HG03457 (cell line): ENCODE data around the gene GAREM1.
"Not testable (repeated sequence)": the region's sequence is repeated elsewhere in the genome, so short reads cannot be mapped to it uniquely, and the experiment has no call there.

ENCODE experiments used
- ATAC-seq: cut with Tn5 transposase; IDR thresholded peaks from one replicate; pipeline ENCODE4 v1.9.1; 2021; ENCODE audit warnings: moderate number of reproducible peaks; ENCODE audit not compliant: unreplicated experiment

Gene GAREM1

DNA sequence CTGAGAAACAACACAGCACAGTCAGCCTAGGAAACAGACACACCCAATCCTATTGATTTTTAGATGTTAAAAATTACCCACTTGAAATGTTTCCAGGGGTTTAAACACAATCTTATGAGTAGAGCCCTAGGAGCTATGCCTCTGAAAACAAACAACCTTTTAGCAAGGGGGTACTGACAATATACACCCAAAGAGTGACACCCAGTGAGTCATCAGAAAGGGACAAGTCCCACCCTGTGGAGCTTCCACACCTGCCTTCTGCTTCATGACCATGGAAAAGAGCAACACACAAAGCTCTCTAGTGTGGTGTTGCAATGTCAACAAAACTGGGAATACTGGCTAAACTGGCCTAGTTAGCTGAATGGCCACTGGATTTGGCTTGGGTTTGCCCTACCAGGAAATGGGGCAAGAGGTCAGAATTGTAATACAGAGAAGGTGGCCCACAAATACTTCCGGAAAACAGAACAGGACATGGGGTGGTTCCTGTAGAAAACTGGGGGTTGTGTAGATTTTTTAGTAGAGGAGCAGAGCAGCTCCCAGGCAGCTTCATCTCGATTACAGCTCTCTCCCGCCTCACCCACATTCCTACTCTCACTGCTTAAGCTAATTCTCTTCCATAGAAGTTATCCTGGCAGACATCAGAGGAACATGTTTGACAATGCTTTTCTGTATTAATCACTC is 98.2 kb downstream of the GAREM1 start:
- ATAC-seq = no peak

DNA sequence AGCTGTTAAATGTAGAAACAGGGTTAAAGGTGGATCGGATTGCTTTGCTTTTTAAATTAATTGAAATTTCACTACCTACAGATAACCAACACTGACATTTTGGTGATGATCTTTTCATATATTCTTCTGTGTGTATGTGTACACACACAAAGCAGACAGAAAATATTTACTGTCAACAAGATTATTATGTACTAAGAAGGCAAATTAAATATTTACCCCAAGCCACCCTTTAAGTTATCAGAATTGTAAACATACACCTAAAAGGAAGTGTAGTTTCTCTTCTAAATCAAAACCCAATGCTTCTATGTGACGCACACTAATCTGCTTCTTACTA is 98.7 kb downstream of the GAREM1 start:
- no peak for ATAC-seq

DNA sequence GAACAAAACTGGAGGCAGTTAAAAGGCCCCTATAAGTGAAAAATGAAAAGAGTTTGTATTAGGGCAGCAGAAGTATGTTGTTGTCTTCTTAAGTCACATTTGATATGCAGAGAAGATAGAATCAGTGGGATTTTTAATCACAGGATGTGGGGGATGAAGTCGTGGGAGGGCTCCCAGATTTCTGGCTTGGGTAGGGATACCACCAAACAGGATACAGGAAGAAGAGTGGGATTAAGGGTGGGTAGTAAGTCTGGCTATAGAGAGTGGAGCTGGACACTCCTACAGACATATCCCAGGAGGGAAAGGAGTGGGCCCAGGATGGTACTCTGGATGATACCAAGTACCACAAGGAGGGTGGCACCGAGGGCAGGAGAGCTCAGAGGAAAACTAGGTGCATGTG is 99.3 kb downstream of the GAREM1 start:
- ATAC-seq = no peak

DNA sequence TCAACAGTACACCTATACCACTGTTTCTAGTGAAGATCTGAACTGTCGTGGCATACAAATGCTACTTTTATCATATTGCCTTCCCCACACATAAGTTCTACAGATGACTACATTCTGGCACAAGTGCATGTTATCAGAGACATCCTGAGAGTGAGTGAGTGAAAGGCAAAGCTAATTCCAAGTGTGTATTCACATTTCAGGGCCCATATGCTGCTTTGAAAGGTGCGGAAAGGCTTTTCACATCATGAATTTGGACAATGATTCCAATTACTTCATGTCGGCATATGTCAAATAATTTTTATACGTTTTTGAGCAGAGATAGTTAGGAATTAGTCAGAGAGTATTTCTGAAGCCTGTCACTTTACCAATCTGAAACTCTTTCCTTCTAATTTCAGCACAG is 101.7 kb downstream of the GAREM1 start:
- ATAC-seq = no peak

DNA sequence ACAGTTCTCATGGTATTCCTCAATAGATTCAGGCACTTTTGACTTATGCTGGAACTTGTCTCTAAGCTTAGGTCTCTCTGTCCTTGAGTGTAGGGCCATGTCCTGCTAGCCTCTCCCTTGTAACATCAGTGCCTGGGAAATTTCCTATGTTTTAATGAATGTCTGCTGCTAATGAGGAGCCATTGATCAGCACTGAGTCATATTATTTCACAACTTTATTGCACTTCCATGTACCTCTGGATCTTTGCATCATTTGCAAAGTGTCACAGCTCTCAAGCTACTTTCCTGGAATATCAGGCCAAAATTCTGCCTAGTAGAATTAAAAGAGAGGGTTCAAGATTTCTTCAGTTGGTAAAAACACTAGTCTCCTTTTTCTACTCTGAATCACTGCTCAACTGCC is 102.5 kb downstream of the GAREM1 start:
- no peak for ATAC-seq

DNA sequence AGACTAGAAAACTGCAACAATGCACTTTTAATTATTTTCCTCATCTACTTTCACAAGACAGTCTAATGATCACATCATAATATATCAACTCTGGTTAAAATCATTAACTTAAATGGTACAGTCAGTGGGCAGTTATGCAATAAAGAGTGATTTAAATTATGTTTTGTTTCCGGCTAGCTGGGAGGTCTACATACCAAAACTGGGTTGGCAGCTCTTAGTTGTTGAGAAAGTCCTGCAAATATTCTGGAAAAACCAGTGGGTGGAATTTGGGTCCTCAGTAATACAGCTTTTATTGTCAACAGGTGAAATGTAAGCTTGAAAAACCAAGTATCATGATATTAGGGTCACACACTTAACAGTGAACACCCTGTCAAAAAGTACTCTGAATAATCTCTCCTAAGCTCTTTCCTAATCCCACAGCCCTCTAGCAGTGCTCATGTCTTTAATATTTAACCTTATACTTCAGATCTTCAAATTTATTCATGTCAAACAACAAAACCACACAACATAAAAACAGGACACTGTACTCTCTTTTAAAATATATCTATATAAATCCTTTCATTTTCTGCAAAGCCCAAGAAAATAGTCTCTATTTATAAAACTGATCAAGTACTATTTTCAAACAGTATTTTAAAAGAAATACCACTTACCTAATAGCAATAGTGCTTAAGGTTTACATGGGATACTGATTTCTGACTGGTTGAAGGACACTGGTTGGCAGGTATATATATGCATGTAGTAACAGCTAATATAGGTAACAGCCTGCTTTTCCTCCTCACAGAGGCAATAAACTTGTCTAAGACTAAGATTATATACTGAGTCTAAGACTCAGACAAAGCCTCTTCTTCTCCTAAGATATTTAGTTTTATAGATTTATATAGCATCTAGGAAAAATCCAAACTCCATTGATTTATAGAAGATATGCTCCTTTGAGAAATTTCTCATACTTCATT is 103.8 kb downstream of the GAREM1 start:
- ATAC-seq = no peak

DNA sequence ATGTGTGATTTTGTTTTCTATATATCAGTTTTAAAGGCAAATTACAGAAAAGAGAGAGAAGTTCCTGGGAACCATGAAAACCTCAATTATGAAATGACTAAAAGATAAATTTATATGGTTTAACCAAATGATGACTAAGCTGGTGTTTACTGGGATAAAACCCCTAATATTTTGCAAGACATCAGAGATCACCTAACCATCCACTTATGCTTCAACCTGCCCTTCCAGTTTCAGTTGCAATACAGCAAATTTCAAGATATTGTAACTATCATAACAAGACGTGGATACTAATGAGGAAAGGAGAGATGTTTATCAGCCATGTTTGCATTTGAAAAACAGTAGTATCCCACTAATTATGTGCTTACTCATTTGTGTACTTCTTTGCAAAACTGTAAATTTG is 108.2 kb downstream of the GAREM1 start:
- no peak for ATAC-seq

DNA sequence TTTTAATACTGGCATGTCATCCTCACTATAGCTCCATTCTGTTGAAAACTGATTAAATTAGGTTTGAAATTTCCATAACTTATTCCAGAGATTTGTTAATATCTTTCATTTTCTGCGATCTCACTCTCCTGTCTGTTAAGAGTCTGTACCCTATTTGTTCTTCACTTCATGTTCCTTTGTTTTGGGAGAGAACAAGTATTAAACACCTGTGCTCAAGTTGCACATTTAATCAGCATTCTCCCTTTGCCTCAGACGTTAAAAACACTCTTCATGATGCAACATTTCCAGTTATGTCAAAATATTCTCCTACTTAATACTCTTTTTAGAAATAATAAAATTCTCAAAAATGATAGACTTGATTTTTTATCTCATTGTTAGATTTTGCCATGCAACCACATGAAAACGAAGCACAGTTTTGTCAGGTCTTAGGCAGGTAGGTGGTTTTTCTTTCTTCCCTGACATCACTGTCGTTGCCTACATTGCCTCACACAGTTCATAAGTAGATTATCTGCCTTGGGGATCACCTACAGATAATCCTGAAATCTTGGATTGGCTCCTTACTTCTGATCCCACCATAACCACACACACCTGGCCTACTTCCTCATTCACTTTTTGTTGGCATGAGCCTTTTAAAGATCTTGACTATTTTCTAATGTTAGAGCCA is 109.9 kb downstream of the GAREM1 start:
- no peak for ATAC-seq

DNA sequence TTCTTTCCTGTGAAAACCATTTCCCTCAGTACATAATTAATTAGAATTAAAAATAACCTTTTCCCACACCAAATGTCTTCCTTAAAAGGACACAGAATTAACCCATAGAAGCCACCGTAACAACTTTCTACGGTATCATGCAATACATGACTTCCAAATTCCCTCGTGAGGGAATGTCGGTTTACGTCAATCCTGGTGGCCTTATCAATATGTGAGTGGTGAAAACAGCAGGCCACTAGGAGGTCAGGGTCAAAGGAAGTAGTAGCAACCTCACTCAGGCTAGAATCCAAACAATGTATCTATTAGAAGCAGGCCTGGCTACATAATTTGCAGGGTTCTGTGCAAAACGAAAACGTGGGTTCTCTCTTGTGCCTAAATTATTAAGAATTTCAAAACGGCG is 112.2 kb downstream of the GAREM1 start:
- no peak for ATAC-seq

DNA sequence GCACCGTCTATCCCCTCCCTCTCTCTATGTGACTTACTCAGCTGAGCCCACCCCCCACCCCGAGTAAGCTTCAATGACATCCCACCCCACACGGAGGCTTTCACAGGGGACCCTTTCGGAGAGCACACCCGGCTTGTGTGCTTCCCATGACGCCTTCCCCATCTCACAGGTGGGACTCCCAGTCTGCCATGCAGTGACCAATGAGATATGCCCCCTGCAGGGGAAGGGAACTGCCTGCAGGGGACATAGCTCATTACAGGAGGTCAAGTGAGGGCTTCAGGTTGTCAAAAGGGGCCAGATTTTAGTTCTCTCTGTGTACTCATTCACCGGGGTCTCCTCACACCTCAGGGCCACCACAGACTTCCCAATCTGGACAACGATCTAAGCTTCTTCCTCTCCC is 112.6 kb downstream of the GAREM1 start:
- no peak for ATAC-seq

DNA sequence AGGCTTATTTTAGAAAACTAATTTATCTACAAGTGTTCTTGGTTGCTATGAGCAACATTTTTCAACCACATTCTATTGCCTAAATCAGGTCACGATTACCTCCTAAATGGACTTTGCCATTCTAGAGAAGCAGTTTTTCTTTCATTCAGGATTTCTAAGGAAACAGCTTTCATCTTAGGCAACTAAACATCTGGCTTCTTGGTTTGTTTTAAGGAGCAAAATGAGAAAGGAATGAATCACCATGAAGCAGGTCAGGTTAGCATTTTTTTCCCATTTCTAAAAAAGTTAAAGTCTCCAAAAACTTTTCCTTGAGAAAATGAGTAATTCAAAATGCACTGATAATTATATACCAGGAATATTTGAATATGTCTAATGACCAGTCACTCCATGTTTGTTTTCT is 114.8 kb downstream of the GAREM1 start:
- no peak for ATAC-seq

DNA sequence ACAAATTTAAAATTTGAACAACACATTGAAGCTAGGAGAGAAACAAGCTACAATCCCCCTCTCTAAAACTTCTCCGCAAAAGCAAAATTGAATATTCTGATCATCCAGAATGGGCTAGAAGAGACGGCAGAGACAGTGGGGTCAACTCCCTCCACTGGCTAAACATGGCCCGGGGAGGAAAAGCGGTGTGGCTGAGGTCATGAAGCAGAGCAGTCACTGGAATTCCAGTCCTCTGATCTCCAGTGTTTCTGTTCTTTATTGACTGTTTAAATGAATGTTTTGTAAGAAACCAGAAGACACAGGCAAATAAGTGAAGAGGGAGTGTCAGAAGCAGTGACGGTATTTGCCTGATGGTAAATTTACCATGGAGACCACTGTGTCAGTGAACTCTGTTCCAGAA is 116.2 kb downstream of the GAREM1 start:
- no peak for ATAC-seq

DNA sequence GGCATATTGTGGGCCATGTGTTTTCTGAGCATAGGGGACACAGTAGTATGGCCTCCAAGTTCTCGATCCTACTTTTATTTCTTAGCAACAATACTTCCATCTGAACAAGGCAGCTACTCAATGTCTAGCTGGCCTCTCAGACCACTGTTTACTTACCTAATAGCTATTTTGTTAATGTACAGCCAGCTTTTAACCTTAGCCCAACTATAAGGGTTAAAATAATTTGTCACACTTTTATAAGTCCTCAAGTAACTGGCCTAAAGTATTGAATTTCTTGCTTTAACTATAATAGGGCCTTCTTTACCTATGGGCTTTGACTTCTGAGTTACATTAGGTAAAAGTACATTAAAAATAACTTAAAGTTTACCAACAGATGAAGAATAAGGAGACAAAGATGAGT is 117.4 kb downstream of the GAREM1 start:
- no peak for ATAC-seq

DNA sequence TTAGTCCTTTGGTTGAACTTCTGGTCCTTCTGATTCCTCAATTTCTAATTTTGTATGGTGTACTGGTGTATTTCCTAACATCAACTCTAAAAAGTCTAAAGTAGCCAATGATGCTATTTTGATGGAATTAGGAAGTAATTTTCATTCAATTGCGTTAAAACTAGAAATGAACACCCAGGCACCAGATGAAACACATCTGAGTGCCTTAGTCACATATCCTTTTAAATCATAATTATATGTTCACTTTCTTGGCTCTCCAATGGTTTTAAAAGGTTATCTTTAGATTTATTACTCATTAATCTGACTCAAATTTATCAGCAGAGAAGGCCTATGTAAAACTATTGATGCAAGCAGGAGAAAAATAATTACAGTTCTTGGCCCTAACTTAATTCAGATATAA is 119.7 kb downstream of the GAREM1 start:
- no peak for ATAC-seq

DNA sequence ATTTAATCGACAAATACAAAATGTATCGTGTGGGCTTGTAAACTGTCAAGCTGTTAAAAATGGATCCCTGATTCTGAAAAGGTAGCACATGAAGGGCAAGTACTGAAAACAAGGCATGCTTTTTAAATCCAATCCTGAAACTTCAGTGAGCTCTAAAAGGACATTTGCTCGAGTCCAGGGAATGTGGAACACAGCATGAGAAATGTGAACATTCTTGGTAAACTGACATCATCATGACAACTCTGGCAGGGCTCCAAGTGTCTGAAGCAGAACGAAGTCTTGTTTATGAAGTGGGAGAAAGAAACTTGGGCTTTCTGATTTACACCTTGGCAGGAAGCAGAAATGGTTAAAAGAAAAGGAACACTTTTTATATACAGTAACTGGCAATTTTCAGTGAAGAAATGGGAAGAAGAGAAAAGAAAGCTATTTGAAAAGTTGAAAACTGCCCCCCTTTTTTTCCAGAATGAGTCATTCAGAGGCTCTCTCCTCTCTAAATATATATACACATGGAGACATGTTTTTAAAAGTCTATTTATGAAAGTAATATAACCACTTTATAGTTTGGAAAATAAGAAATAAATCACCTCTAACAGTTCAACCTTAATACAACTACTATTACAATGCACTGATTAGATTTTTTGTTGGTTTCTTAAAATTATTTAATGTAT is 120.8 kb downstream of the GAREM1 start:
- ATAC-seq = no peak

DNA sequence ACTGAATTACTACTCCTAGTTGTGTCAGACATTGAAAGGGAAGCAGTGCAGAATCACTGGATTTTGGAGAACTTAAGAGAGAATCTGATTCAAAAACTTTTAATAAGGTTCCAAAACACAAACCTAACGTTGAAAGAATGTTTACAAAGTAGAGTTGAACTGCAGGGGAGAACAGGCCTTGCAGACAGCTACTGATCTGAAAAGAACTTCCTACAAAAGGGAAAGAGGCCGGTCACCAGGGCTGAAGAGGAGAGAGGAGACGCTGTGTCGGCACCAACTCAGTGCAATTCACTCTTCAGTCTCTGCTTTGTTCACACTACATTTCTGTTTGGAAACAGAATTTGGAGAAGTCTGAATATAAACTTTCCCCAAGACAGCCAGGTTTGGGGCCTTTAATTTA is 124.0 kb downstream of the GAREM1 start:
- no peak for ATAC-seq

DNA sequence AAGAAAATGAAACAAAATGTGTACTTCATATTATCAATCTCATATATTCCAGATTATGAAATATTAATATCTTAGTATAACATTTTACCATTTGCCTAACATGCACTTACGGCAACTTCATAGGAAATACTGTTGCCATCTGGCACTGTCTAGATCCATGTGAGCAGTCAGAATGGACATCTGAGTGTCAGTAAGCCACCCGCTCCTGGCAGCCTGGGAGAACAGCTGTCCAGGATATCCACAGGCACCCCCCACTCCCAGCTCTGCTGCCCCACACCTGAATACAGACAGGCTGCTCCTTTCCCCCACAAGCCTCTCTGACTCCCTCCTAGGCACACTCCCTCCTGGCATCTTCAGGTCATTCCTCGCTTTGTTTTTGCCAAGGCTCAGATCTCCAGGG is 127.0 kb downstream of the GAREM1 start:
- ATAC-seq = no peak

DNA sequence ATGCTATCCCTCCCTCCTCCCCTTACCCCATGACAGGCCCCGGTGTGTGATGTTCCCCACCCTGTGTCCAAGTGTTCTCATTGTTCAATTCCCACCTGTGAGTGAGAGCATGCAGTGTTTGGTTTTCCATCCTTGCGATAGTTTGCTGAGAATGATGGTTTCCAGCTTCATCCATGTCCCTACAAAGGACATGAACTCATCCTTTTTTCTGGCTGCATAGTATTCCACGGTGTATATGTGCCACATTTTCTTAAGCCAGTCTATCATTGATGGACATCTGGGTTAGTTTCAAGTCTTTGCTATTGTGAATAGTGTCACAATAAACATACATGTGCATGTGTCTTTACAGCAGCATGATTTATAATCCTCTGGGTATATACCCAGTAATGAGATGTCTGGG is 129.6 kb downstream of the GAREM1 start:
- ATAC-seq = not testable (repeated sequence)

DNA sequence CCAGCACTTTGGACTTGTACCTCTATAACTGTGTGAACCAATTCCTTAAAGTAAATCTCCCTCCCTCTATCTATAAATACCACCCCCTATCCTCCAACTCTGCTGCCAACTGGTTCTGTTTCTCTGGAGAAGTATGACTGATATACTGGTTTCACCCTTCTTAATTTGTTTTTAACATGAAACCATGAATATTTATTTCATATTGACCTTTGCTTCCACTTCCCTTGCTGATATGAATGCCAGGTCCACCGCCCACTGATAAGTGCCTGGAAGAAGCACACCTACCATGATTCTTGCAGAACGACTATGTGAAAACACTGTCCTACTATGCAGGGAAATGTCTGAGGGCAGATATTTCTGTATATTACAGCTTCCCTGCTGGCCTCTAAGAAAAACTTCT is 131.6 kb downstream of the GAREM1 start:
- no peak for ATAC-seq

DNA sequence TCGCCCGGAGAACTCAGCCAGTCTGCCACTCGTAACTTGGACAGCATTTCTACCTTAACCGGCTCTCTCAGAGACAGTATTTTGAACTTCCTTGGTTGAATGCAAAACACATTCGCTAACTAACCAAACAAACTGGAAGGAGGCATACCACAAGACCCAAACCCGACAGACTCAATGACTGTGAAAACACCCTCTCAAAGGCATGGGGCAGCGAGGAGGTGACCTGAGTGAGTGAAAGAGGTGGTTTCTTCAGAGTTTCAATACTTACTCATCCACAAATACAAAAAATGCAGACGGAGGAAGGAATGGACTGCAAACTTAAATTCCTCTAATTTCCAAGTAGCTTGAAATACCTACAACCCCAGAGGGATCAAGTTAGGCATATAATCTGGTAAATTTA is 132.9 kb downstream of the GAREM1 start:
- no peak for ATAC-seq

DNA sequence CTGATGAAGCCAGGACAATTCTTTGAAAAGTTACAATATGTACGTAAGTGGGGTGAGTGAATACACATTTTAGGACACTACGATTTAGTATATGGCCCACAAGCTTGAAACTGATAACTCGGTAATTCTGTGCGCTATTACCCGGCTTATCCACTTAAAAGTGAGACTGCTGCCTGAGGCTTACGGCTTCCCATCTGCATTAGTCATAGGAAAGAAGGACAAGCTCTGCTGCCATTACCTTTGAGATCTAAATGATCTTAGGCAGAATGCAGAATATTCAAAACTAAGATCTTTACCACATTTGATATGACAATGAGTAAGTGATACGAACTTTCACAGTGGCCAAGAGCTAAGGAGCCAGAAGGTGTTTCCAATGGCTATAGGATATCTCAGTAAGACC is 133.3 kb downstream of the GAREM1 start:
- ATAC-seq = no peak
